Fibroblast of villous mesenchyme (primary cell): ENCODE data around the gene LPGAT1. TPM values are rescaled to one million over a fixed set of nuclear protein-coding genes. Genes with fewer than 3 reads are reported as not detected.

Source experiments
- DNase-seq: peaks from one replicate; pipeline ENCODE4 v3.0.0-alpha.2; 2010; ENCODE audit warnings: low read depth
- H3K4me3 ChIP-seq: 2 replicates; pipeline ENCODE4 v1.5.1; 2011; ENCODE audit warnings: low read depth, mild to moderate bottlenecking, low read length
- CTCF ChIP-seq: IDR thresholded peaks from 2 replicates; pipeline ENCODE4 v1.5.1; 2012; ENCODE audit warnings: low read depth, mild to moderate bottlenecking, low read length; ENCODE audit not compliant: insufficient read depth
- total RNA-seq: library from RNA; depleted of rRNA; stranded (reverse); fragments of >200 nt; gene quantifications from 2 replicates; pipeline ENCODE4 v1.2.3, GENCODE V29; 2012

The LPGAT1 gene
- total RNA-seq, 1 donor = 73.4 TPM

- no peak for TF ChIP-seq CTCF
- DNase-seq = no peak
- no peak overlapping the region for H3K4me3 ChIP-seq
Observed at GRCh38 chr1:211775170-211775569, 55.4 kb downstream of the LPGAT1 start.

GRCh38 chr1:211764701-211765100 is 65.9 kb downstream of the LPGAT1 start:
- no peak overlapping the region for H3K4me3 ChIP-seq
- no peak for TF ChIP-seq CTCF
- no peak for DNase-seq

DNA sequence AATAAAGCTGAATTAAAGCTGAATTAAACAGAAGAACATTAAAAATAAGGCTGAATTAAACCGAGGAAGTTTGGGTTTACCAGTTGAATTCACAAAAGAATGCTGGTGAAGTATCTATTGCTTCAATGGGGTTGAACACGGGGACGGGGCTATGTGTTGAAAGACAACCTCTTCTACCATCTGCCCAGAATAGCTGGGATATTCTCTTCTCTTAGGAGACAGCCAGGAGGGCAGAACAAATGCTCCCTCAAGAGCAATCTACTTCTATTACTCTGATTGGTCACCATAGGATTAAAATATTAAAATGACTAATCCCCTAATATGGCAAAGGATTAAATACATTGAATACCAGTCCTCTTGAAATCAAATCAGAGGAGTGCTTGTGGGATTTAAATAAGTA is 68.4 kb downstream of the LPGAT1 start:
- no peak overlapping the region for H3K4me3 ChIP-seq
- no peak for DNase-seq
- no peak for TF ChIP-seq CTCF

DNA sequence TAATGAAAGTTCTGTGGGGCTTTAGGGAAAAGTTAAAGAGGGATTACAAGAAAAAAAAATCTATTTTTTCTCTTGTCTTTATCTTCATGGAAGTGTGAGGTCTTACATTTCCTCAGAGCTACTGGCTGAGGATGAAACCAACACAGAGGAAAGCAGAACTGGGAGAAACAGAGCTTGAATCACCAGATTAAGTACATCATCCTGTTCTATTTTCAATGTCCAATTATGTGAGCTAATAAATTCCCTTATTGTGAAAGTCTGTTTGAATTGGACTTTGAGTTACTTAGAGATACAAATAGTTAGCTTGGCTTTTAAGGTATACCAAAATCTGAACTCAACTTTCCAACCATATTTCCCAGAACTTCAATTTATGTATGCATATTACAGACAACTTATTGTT is 69.2 kb downstream of the LPGAT1 start:
- no peak overlapping the region for H3K4me3 ChIP-seq
- TF ChIP-seq CTCF = no peak
- DNase-seq = no peak

DNA sequence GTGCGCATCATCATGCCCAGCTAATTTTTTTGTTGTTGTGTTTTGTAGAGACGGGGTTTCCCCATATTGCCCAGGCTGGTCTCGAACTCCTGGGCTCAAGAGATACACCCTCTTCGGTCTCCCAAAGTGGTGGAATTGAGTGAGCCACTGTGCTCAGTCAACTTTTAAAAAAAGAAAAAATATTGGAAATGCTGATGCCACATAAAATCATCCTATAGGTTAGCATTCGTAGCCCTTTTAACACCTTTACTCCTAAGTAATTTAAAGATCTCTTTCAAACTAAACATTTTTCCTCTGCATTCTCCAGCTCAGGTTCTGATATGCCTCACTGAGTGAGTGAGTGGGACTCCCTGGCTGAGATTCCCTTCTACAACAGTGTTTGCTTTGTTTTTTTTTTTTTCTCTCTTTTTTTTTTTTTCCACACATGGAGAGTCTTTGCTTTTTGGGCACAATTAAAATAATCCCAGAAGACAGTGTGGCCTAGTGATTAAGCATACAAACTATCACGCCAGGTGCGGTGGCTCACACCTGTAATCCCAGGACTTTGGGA is 74.0 kb downstream of the LPGAT1 start:
- H3K4me3 ChIP-seq = no peak overlapping the region
- no peak for TF ChIP-seq CTCF
- no peak for DNase-seq

DNA sequence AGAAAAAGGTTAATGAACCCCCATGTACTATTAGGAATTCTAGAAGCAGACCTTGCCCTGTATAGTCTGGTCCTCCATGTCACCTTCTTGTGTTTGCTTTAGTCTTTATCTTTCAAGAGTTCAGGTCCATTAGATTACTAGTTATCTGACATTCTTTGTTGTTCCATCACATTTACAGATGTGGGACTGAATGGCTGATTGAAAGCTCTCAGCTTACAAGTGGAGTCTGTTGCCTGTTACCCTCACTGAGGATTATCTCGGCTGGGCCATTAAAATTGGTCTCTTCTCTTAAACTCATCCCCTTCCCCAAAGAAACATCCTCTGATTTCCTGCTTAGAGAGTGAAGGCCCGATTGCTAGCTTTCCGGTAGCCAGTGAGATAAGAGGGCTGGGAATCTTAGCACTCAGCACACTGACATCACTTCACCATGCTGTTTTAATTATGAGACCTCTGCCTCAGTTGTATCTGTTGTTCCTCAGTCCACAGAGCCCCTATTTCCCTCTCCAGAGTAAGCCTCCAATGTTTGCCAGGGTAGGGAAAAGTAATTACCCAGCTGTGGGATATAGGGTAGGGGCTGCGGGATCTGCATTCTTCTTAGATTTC is 76.8 kb downstream of the LPGAT1 start:
- TF ChIP-seq CTCF = no peak
- no peak overlapping the region for H3K4me3 ChIP-seq
- no peak for DNase-seq
